ENCODE measurements around the gene PLAAT4.
"Not testable (repeated sequence)": the region's sequence is repeated elsewhere in the genome, so short reads cannot be mapped to it uniquely, and the experiment has no call there.

Gene PLAAT4

DNA sequence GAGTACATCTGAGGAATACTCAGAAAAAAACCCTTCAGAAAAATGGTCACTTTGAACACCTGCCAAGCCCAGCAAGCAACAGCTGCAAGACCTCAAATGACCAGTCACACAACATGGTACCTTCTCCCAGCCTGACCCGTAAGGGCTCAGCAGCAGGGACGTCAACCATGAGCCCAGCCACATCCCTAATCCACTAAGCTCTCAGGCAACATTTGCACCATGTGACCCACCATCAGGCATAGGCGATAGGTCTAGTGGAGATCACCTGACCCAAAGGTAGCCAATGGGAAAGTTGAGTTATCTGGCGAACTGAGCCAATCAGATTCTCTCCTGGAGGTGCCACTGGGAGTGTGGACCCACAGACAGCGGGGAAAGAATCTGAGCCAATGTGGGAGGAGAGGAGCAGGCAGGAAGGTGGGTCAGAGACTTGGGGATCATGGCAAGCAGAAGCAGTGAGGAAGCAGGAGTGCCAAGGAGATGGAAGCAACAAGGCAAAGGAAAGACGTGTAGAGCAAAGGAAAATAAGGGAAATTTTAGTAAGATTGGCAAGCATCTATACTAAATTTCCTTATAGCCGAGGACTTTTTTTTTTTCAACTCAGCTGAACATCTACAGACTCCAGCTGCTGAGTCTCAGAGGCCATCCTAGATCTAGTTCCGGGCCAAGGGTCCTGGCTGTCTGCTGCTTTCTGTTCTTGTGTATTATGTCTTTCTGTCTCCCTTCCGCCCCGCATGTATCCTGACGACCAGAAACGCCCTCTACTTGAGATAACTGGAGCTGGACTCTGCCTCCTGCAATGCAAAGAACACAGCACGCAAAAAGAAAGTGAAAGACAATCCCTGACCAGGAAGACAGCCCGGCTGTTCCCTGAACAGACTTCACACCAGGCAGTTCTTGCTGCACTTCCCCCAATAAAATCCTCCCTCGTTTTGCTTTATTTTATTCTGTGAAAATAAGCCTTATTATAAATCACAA, 37.6 kb downstream of the PLAAT4 start:
- DNase-seq = no peak

DNA sequence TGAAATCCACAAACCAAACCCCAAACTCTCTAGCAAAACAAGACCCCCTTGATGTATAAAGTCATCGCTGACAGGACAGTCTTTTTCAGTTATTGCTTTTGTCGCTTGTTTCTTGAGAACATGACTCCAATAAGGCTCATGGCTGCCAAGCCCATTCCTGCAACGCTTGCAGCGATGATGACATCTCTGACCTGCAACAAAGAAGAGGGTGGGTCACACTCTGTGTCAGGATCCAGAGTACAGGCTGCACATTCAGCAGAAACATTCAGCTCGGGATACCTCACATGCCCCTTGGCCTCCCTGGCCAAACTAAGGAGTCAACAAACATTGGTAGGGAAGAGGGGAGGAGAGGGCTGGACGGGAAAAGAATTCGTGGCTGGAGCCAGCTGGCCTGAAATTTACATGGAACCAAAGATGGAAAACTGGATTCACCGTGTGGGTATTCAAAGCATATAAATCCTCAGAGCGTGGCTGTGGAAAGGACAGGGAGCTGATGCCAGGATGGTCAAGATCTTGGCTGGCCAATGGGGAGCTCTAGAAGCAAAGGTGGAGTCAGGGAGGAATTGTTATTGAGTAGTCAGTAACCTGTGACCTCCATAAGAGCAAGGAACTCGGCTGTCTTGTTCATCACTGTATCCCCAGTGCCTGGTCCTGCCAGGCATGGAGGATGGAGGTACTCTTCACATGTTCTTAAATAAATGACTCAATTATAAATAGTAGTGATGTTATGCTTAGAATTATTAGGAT, 38.4 kb downstream of the PLAAT4 start:
- DNase-seq = no peak

DNA sequence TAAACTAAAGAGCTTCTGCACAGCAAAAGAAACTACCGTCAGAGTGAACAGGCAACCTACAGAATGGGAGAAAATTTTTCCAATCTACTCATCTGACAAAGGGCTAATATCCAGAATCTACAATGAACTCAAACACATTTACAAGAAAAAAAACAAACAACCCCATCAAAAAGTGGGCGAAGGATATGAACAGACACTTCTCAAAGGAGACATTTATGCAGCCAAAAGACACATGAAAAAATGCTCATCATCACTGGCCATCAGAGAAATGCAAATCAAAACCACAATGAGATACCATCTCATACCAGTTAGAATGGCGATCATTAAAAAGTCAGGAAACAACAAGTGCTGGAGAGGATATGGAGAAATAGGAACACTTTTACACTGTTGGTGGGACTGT, 42.3 kb downstream of the PLAAT4 start:
- DNase-seq = not testable (repeated sequence)

DNA sequence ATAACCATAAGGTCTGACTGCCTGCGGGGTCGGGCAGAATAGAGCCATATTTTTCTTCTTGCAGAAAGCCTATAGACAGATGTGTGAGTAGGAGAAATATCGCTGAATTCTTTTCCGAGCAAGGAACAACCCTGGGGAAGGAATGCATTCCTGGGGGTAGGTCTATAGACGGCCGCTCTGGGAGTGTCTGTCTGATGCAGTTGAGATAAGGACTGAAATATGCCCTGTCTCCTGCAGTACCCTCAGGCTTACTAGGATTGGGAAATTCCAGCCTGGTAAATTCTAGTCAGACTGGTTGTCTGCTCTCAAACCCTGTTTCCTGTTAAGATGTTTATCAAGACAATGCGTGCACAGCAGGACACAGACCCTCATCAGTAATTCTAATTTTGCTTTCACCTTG, 44.6 kb downstream of the PLAAT4 start:
- DNase-seq = not testable (repeated sequence)

DNA sequence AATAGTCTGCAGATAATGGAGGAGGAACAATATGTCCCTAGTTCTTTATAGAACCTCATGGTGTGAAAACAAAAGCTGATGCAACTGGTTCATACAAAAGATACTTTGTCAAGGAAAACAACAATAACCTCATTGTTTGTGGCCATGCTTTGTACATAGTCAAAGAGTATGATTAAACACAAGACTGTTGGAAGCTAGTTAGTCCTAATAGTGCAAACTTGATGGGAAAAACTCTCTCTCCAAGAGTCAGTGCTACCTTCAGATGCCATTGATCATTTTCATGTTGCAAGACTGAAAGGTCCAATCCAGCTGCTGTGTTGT, 46.7 kb downstream of the PLAAT4 start:
- no peak for DNase-seq

DNA sequence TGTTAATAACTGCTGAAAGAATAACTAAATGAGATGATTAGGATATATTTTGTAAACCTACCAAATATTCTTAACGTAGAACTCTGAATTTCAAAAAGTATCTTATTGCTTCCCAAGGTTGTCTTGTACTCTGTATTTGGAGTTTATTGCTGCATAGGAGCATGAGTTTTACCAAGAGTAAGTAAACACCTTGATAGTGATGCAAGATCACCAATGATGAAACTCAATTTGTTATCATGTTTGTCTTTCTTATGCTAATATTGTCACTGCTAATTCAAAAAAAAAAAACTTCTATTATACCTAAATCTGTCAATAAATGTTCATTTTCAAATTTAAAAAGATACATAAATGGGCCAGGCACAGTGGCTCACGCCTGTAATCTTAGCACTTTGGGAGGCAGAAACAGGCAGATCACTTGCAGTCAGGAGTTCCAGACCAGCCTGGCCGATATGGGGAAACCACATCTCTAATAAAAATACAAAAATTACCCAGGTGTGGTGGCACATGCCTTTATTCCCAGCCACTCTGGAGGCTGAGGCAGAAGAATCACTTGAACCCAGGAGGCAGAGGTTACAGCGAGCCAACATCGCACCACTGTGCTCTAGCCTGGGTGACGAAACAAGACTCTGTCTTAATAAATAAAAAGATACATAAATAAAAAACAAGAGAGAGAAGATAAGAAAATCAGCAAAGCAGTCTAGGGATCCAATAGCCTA, 50.0 kb downstream of the PLAAT4 start:
- no peak for DNase-seq

DNA sequence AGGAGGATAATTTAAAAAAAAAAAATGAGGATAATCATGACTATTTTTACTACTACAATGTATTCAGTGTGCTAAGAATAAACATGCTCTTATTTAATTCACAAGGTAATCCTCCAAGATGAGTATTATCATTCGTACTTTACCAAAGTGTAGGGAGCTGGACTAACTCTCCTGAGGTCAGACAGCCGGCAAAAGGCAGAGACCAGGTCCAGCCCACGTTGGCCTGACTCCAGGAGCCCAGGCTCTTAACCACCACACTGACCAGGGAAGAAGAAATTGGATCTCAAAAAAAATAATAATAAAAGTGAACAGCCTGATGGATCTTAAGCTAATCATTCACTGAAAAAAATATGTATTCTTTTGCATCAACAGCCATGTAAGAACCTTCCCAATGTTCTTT, 52.4 kb downstream of the PLAAT4 start:
- no peak for DNase-seq

DNA sequence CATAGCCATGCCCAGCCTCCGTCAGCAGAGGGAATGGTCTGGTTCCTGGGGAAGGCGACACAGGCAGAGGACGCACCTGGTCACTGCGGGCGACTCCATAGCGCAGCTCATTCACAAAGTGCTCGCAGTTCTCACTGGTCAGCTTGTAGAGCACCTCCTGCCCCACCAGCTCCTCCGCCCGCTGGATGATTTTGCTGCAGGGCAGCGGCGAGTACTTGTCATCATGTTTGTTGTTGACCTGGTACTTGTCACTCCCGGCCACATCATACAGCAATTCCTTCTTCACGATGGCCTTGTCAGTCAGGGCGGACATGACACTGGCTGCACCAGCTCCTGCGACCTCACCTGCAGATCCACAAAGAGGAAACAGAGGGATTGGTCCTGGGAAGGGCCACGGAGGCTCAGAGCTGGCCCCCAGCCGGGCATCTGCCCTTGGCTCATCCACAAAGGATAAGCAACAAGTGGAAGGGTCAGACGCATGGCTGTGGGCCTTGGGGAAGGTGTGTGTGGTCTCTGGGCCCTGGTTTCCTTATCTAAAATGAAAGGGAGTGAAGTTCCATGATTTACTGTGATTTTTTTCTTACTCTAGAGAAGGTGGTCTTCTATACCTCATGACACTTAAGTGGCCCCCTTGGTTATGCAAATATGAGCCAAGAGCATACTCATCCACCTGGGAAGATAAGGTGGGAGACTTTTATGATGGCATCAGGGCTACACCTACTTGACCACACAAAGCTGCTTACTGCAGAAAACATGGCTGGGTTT, 53.6 kb downstream of the PLAAT4 start:
- DNase-seq = no peak

DNA sequence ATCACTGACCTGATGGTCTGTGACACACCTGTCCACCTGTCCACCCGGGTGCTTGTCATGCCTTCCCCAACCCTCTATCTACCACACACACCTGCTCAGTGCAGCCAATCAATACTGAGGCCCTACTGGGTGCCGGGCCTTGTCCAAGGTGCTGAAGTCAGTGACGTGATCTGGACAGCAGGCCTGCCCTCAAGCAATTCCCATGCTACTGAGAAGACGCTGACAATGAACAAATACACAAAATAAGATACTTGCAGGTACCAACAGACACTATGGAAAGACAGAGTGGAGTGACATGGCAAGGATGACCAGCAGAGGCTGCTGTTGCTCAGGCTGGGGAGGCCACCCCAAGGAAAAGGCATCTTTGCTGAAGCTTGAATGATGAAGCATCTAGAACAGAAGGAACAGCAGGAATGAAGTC, 56.4 kb downstream of the PLAAT4 start:
- DNase-seq = no peak

DNA sequence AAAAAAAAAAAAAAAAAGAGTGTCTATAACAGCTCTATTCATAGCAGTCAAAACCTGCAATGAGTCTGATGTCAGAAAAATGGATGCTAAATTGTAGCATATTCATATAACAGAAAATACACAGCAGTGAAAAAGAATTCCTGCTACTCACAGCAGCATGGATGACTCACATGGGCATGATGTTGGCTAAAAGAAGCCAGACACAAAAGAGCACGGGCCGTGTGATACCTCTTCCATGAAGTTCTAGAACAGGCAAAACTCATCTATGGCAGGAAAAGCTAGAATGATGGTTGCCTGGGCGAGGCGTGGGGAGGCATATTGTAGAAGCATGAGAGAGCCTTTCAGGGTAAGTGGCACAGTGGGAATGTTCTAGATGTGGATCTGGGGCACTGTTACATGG, 58.7 kb downstream of the PLAAT4 start:
- no peak for DNase-seq

All from stimulated activated CD4-positive, alpha-beta T cell treated with anti-CD3 and anti-CD28 coated beads, Interleukin-1b, Interleukin-23, amount 100 ng/mL, for 48 hours (primary cell).